HL-60 (cell line): ENCODE measurements around the gene CTSA.

Experiments
- DNase-seq, 2 experiments: peaks; one replicate each; pipeline ENCODE4 v3.0.0-alpha.2; 2010 to 2020; ENCODE audit warnings: low read depth in 1 of 2, low spot score in 1 of 2
- H3K27ac ChIP-seq: fragments of 250-450 bp; sonication (Bioruptor Pico); replicated peaks from 2 replicates; pipeline ENCODE4 v1.5.1; 2020; ENCODE audit warnings: mild to moderate bottlenecking, moderate library complexity
- H3K27me3 ChIP-seq: fragments of 250-450 bp; sonication (Bioruptor Pico); 2 replicates; pipeline ENCODE4 v1.5.1; 2021; ENCODE audit warnings: mild to moderate bottlenecking, moderate library complexity; ENCODE audit not compliant: insufficient read depth, poor library complexity, severe bottlenecking
- H3K4me3 ChIP-seq: replicated peaks from 2 replicates; pipeline ENCODE4 v1.5.1; 2011; ENCODE audit warnings: mild to moderate bottlenecking, control low read depth, low read length; ENCODE audit not compliant: insufficient read depth
- CTCF ChIP-seq: IDR thresholded peaks from one replicate; pipeline ENCODE4 v1.5.1; 2011; ENCODE audit warnings: low read length, control low read depth, inconsistent platforms; ENCODE audit not compliant: insufficient read depth
- GABPA ChIP-seq: IDR thresholded peaks from 2 replicates; pipeline ENCODE4 v1.6.1; 2012; ENCODE audit warnings: low read depth
- POLR2AphosphoS5 ChIP-seq: IDR thresholded peaks from 2 replicates; pipeline ENCODE4 v1.6.1; 2012; ENCODE audit warnings: low read depth
- SPI1 ChIP-seq: IDR thresholded peaks from 2 replicates; pipeline ENCODE4 v1.6.1; 2012; ENCODE audit warnings: low read depth, mild to moderate bottlenecking, borderline replicate concordance
- TF ChIP-seq, protein P1 (sequence below): IDR thresholded peaks from 2 replicates; pipeline ENCODE4 v1.6.1; 2012; ENCODE audit warnings: low read depth; ENCODE audit not compliant: insufficient replicate concordance

The CTSA gene

GRCh38 chr20:45934046-45934585 lies 43.0 kb downstream of the CTSA start:
- DNase-seq, result peak in 1 of 2 experiments; percentile 49
- Histone ChIP-seq H3K4me3 (peak overlapping the region; percentile 96), H3K27me3 (no peaks in the 10 kb centered on the region), H3K27ac (peak overlapping the region; percentile 100)
- TF ChIP-seq, protein P1, sequence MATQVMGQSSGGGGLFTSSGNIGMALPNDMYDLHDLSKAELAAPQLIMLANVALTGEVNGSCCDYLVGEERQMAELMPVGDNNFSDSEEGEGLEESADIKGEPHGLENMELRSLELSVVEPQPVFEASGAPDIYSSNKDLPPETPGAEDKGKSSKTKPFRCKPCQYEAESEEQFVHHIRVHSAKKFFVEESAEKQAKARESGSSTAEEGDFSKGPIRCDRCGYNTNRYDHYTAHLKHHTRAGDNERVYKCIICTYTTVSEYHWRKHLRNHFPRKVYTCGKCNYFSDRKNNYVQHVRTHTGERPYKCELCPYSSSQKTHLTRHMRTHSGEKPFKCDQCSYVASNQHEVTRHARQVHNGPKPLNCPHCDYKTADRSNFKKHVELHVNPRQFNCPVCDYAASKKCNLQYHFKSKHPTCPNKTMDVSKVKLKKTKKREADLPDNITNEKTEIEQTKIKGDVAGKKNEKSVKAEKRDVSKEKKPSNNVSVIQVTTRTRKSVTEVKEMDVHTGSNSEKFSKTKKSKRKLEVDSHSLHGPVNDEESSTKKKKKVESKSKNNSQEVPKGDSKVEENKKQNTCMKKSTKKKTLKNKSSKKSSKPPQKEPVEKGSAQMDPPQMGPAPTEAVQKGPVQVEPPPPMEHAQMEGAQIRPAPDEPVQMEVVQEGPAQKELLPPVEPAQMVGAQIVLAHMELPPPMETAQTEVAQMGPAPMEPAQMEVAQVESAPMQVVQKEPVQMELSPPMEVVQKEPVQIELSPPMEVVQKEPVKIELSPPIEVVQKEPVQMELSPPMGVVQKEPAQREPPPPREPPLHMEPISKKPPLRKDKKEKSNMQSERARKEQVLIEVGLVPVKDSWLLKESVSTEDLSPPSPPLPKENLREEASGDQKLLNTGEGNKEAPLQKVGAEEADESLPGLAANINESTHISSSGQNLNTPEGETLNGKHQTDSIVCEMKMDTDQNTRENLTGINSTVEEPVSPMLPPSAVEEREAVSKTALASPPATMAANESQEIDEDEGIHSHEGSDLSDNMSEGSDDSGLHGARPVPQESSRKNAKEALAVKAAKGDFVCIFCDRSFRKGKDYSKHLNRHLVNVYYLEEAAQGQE, result no peak
- TF ChIP-seq GABPA (no peak), POLR2AphosphoS5 (no peak), SPI1 (no peak), CTCF (no peak)

DNA sequence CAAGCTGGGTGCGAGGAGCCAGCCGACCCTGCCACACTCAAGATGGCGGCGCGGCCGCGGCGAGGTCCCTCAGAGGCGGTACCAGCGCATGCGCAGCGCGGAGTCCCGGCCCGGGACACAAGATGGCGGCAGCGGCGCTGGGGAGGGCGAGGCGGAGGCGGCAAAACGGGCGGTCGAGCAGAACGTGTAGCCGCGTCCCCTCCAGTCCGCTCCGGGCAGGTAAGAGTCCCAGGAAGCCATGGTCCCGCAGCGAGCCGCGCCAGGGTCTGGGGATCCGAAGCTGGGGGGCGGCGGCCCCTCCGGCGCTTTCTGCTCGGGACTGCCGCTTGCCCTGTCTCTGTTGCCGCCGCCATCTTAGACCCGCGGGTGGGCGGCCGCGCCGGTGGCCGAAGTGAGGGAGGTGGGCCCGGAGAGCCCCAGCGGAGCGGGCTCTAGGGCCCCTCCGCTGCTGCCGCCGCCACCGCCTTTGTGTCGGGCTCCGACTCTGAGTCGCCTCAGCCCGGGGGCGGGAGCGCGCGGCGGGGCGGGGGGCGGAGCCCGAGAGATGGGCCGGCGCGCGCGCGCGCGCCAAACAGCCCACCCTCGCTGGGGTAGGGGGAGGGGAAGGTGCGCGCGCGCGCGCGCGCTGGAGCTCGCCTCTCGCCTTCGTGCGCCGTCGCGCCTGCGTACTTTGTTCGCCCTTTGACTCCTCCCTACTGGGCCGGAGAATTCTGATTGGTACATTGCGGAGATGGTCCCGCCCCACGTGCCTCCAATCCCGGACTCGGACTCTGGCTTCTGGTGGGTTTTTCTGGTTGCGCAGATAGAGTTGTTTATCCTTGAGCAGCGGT lies 43.7 kb downstream of the CTSA start, which contains the start of gene PCIF1:
Gene PCIF1 (plus strand): TSS at position 98 of the 830 bp plus-strand sequence. CDS start 4,317 bp downstream, outside the sequence.
- Histone ChIP-seq H3K27me3 (no peaks in the 10 kb centered on the region), H3K27ac (peak within 1 kb of the TSS; percentile 100), H3K4me3 (peak within 1 kb of the TSS; percentile 96)
- no peak for TF ChIP-seq SPI1
- peak; percentile 100 for TF ChIP-seq POLR2AphosphoS5
- TF ChIP-seq CTCF, result no peak
- TF ChIP-seq GABPA, result no peak
- TF ChIP-seq, protein P1, result peak; percentile 84
- DNase-seq, result peak; percentile 91 to 97

DNA sequence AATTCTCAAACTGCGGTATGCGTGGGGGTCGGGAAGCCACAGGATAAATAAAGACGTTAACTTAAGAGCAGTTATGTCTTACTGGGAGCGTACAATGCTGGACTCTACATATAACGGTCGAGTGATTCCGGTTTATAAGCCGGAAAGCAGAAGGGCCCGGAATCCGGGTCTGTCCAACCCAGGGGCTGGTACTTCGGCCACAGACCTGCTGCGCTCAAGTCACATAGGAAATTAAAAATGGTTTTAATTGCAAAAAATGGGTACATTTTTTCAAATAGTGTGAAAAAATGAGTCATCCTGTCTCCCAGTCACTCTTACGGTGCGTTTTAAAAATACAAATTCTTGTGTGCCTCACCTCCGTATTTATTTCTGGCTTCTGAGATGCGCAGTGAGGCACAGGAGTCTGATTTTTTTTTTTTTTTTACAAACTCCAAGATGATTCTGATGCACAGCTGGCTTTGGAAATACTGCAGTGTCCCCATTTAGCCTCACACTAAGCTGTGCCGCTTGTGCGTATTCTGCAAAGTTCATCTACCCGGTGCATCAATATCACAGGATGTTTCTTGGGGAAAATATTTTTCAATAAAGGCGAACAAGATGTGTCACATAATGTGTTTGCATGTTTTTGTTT lies 44.4 kb downstream of the CTSA start:
- peak overlapping the region; percentile 86 for H3K4me3 ChIP-seq
- DNase-seq, result no peak

More for the DNA sequence above, 44.4 kb downstream of the CTSA start:
- H3K27me3 ChIP-seq, result no peaks in the 10 kb centered on the region
- 0 out of 2 replicates have a peak, but pooled peaks have one; percentile 8 for TF ChIP-seq SPI1
- TF ChIP-seq, protein P1, result no peak
- no peak for TF ChIP-seq POLR2AphosphoS5
- peak overlapping the region; percentile 58 for H3K27ac ChIP-seq
